Measurements from ENCODE around the gene TNFRSF8.

DNA sequence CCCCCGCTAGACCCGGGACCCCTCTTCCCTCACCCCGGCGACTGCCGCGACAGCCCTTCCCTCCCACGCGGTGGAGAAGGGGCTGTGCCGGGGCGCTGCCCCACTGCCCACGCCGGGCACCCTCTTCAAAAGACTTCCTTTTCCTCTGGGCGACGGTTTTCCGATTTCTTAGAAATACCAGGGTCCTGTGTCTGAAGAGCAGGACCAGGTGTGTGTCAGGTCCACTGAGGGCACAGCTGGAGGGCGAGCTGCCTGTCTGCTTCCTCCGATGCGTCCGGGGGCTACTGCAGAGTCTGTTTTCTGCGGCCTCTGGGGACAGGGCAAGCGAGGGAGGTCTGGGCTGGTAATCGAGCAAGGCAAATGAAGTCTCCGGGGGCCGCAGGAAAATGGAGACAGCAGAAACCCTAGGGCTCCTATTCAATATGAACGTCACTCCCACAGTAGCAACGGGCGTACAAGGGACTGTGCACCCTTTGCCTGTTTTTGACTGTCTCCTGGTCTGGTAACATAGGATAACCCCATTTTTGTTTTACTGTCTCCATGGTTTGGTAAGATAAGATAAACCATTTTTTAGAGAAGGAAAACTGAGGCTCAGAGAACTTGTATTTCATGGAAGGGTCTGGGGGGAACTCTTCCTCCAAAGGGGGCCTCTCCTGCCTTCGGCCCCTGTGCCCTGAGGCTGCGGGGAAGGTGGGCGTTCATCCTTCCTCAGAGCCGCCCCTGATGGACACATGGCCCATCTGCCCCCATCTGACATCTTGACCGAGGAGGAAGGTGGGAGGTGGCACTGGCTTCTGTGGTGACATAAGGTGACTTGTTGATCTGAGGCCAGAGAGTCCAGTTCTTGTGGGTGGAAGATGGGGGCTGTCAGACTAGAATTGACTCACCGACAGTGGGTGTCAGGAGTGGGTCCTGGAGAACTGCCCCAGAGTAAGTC is 104.7 kb downstream of the TNFRSF8 start:
- no peak for TF ChIP-seq CTCF (IDR thresholded peaks at IDR 0.05)
- TF ChIP-seq POLR2A (IDR thresholded peaks at IDR 0.05), result no peak
- TF ChIP-seq EP300 (IDR thresholded peaks at IDR 0.05), result no peak
- no peak for TF ChIP-seq POLR2AphosphoS5 (IDR thresholded peaks at IDR 0.05)
